Fibroblast of lung (primary cell): ENCODE data around the gene VPS54.

Experiments
- CTCF ChIP-seq, 2 donors: IDR thresholded peaks in 1 of 2; conservative IDR thresholded peaks in 1 of 2; 1 replicate in 1 of 2; 2 replicates in 1 of 2; pipeline ENCODE4 v1.5.1; 2011 to 2012; ENCODE audit warnings: low read length in 2 of 2, control low read depth in 1 of 2, inconsistent platforms in 1 of 2, low read depth in 1 of 2, mild to moderate bottlenecking in 1 of 2
- EZH2 ChIP-seq: IDR thresholded peaks from 2 replicates; pipeline ENCODE4 v1.5.1; 2012; ENCODE audit warnings: low read length, control low read depth, mild to moderate bottlenecking; ENCODE audit errors: missing control alignments

GRCh38 chr2:63891488-63892030 lies 127.7 kb downstream of the VPS54 start:
- TF ChIP-seq CTCF (conservative IDR thresholded peaks at IDR 0.05 in 1 of 2, IDR thresholded peaks at IDR 0.05 in 1 of 2; ENCODE audit: low read depth in 1 of 2, low read length in 2 of 2) (no peak), EZH2 (no peak)
